Epidermal melanocyte (primary cell): ENCODE data around the gene EGFR.
A peak's percentile ranks its signal among the peaks of the same experiment; 100 is the strongest.

Experiments used
- DNase-seq: peaks from one replicate; pipeline ENCODE4 v3.0.0; 2011; ENCODE audit warnings: low spot score; ENCODE audit not compliant: insufficient read length

The EGFR gene

GRCh38 chr7:55185941-55186609 lies 167.3 kb downstream of the EGFR start:
- DNase-seq = peak; percentile 53

DNA sequence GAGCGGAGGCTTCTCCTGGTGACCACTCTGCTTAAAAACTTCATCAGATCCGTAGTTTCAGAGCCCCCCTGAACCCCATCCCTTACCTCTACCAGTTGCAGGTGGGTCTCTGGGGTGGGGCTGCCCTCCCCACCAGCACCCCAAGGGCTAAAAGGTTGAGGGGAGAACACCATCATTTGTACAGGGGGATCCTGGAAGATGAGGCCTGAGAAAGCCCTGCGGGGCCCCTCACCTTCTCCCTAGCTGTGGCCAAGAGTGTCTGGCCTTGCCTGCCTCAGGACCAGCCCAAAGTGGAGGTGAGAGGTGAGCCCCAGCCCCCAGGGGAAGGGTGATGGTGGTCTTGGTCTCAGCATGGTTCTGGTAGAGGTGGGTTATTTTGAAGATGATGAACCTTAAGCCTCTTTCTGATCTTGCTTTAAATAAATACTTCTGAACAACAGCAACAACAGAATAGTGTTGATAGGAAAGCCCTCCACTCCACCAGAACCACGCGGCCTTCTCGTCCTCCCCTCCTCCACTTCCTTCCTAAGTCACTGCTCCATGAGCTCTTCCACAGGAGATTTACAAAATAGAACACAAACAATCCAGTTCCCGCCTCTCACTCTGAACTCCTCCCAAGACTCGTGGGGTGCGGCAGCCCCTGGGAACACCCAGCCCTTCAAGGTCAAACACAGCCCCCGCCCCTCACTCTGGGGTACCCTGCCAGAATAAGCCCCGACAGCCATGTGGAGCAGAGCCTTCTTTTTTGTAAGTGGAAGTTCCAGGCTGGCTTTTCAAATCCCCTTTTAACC lies 169.1 kb downstream of the EGFR start:
- no peak for DNase-seq

DNA sequence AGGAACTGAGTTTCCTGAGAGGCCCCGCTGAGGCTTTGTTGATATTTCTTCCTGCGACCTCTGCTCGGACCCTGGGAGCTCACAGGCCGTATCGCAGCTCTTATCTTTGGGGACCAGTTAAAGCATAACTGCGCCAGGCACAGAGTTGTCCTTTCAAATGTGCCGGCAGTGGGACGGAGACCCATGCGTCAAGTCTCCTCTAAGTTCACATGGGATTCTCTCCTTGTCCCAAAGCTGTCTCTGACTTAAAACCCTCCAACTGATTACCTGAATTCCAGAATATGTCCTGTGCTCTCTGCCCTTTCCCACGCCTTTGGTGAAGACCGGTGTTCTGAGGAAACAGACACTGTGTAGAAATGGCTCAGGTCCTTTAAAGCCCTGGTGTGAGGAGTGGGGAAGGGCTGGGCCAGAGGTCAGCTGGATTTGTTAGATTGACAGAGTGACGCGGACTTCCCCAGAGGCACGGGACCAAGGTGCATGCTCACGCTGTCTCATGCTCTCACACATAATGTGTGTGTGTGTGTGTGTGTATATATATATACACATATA lies 169.8 kb downstream of the EGFR start:
- DNase-seq = no peak

DNA sequence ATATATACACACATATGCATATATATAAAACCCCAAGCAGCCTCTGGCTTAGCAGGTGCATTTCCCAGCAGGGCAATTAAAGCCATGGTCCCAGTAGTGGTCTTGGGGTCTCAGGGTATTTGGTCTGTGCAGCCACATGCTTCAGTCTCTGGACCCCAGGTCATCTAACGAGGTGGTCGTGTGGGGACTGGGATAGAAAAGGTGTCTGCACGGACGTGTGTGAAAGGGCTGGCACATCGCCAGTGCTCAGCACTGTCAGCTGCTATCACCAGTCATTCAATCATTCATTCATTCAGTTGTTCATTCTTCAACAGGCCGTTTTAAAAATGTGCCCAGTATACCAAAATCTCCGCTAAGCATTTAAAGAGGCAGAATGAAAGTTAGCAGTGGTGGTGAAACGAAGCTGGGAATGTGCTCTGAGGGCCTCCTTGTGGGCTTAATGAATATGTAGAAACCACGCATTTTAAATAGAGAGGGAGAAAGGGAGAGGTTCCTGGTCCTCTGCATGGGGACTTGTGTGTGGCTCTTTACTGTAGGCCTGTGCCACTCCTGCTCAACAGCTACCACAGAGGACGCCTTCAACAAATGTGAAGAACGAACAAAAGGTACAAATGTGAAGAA lies 170.4 kb downstream of the EGFR start:
- DNase-seq = no peak

GRCh38 chr7:55189878-55190436 lies 171.1 kb downstream of the EGFR start:
- DNase-seq = no peak

- DNase-seq = no peak
These were observed 171.8 kb downstream of the EGFR start for GRCh38 chr7:55190511-55191160.

GRCh38 chr7:55191161-55191925 lies 172.5 kb downstream of the EGFR start:
- no peak for DNase-seq

- no peak for DNase-seq
These were observed 173.3 kb downstream of the EGFR start for GRCh38 chr7:55191926-55192692.

DNA sequence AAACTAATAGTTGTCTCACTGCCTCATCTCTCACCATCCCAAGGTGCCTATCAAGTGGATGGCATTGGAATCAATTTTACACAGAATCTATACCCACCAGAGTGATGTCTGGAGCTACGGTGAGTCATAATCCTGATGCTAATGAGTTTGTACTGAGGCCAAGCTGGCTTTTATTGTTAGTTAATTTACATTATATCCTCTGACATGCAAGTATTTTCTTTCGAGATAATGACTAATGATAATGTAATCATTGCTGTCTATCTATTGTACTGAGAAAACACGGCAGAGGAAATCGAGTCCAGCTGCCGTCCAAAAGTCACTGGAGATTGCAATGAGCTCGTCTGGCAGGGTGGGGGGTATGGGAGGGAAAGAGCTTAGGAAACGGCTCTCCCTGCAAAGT lies 173.9 kb downstream of the EGFR start:
- no peak for DNase-seq

GRCh38 chr7:55193245-55193644 lies 174.4 kb downstream of the EGFR start:
- no peak for DNase-seq

DNA sequence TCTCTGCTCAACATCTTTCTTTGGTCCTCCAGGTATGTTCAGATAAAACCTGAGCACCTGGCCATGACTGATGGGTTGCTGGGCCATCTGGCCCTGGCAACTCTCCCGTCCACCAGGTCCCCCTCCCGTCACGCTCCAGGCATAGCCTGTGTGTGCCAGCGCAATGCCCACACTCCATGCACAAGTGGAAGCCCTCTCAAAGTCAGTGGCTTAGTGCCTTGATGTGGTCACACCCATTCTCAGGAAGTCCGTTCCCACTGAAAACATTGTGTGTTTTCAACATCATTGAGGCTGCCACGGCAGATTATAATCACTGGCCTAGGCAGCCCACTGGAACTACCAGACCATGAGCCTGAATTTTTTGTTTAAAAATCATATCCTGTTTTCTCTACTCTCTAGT lies 175.7 kb downstream of the EGFR start:
- DNase-seq = no peak

DNA sequence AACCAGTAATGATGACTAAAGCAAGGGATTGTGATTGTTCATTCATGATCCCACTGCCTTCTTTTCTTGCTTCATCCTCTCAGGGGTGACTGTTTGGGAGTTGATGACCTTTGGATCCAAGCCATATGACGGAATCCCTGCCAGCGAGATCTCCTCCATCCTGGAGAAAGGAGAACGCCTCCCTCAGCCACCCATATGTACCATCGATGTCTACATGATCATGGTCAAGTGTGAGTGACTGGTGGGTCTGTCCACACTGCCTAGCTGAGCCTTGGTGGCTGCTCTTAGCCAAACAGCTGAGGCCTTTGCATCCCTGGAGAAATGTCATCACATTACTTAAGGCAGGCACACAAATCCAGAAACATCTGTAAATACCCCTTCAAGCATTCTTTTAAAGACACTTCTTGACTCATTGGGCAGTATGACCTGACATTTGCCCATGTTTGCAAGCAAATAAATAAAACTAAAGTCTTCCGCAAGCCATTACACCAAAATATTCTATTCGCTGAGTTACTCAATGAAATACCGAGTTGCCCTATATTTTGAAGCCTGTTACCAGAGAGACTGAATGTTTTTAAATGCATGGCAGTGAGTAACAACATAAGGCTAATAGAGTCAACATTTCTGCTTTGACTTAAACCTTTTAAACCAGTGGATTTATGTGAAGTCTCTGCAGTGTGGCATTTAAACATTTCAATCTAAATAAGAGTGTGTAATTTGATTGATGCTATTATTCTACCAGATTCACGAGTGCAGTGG lies 180.0 kb downstream of the EGFR start:
- no peak for DNase-seq

DNA sequence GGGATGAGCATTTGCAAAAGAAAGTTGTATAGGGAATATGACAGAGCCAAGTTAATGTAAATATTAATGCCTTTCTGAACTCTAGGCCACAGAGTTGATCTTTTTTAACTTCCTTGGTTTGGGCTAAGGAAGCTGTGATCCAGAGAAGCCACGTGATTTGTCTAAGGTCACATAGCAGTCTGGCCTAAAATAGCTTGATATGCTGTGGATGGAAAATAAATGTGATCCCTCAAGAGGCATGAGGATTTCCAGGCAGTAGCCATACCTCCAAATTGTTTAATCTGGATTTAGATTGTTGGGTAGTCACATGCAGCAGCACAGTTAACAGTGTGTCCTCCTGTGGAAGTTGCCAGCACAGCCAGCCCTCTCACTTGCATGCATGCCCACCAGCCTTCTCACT lies 180.6 kb downstream of the EGFR start:
- DNase-seq = no peak

- DNase-seq = no peak
These were observed 181.6 kb downstream of the EGFR start for GRCh38 chr7:55200441-55200840.

DNA sequence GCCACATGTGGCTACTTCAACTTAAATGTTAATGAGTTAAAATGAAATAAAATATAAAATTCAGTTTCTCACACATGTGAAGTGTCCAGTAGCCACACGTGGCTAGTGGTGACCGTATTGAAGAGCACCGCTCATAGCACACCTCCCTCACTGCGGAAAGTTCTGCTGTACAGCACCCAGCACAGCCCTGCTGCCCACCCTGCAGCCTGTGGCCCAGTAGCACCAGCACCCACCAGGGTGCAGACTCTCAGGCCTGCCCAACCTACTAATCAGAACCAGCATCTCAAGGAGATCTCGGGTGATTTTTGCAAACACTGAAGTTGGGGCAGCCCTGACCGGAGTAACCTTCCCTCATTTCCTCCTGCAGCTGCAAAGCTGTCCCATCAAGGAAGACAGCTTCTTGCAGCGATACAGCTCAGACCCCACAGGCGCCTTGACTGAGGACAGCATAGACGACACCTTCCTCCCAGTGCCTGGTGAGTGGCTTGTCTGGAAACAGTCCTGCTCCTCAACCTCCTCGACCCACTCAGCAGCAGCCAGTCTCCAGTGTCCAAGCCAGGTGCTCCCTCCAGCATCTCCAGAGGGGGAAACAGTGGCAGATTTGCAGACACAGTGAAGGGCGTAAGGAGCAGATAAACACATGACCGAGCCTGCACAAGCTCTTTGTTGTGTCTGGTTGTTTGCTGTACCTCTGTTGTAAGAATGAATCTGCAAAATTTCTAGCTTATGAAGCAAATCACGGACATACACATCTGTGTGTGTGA lies 183.5 kb downstream of the EGFR start:
- DNase-seq = no peak

- DNase-seq = no peak
These were observed 184.5 kb downstream of the EGFR start for GRCh38 chr7:55203300-55203699.

DNA sequence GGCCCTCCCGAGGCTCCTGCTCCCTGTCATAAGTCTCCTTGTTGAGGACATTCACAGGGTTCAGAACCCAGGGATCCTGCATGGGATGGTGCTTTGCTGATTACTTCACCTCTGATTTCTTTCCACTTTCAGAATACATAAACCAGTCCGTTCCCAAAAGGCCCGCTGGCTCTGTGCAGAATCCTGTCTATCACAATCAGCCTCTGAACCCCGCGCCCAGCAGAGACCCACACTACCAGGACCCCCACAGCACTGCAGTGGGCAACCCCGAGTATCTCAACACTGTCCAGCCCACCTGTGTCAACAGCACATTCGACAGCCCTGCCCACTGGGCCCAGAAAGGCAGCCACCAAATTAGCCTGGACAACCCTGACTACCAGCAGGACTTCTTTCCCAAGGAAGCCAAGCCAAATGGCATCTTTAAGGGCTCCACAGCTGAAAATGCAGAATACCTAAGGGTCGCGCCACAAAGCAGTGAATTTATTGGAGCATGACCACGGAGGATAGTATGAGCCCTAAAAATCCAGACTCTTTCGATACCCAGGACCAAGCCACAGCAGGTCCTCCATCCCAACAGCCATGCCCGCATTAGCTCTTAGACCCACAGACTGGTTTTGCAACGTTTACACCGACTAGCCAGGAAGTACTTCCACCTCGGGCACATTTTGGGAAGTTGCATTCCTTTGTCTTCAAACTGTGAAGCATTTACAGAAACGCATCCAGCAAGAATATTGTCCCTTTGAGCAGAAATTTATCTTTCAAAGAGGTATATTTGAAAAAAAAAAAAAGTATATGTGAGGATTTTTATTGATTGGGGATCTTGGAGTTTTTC lies 186.5 kb downstream of the EGFR start:
- DNase-seq = no peak
